H1 (cell line): ENCODE results near the gene SLC22A31. TPM values are rescaled to one million over a fixed set of nuclear protein-coding genes. Genes with fewer than 3 reads are reported as not detected.

Experiments used
- CTCF ChIA-PET: fragments of 300-600 bp; sonication (Branson Sonifier 250); formaldehyde crosslinking; loops from one replicate; lab custom pipeline; 2021; ENCODE audit not compliant: partially characterized antibody; lab: Charles Lee
- POLR2A ChIA-PET: fragments of 300-600 bp; sonication (Branson Sonifier 250); formaldehyde crosslinking; loops from one replicate; lab custom pipeline; 2021; ENCODE audit warnings: inconsistent platforms; ENCODE audit not compliant: partially characterized antibody; lab: Charles Lee
- DNase-seq, 2 experiments: peaks; one replicate each; pipeline versions ENCODE4 v3.0.0 to v3.0.0-alpha.2; 2010 to 2022; ENCODE audit warnings: low spot score in 2 of 2, low read depth in 1 of 2, mixed read lengths in 1 of 2
- FAIRE-seq: peaks from 2 replicates; lab custom pipeline; 2011; peaks lifted over from hg19 to GRCh38; lab: Jason Lieb, UNC
- H2AFZ ChIP-seq: 2 replicates; pipeline ENCODE4 v1.8.1; 2012; ENCODE audit warnings: low read length, inconsistent platforms
- H2AK5ac ChIP-seq: 2 replicates; pipeline ENCODE4 v1.6.1; 2013; ENCODE audit warnings: low read depth, low read length
- H2BK120ac ChIP-seq: replicated peaks from 2 replicates; pipeline ENCODE3; 2013; ENCODE audit warnings: low read depth, low read length, inconsistent platforms
- H2BK12ac ChIP-seq: 2 replicates; pipeline ENCODE4 v1.6.1; 2013; ENCODE audit warnings: low read depth, low read length
- H2BK15ac ChIP-seq: 2 replicates; pipeline ENCODE4 v1.6.1; 2013; ENCODE audit warnings: low read length
- H2BK20ac ChIP-seq: 2 replicates; pipeline ENCODE4 v1.6.1; 2013; ENCODE audit warnings: low read length
- H2BK5ac ChIP-seq: 2 replicates; pipeline ENCODE4 v1.6.1; 2013; ENCODE audit warnings: low read depth, low read length
- H3K14ac ChIP-seq: 2 replicates; pipeline ENCODE4 v1.6.1; 2013; ENCODE audit warnings: inconsistent platforms; ENCODE audit not compliant: insufficient read length
- H3K18ac ChIP-seq: 2 replicates; pipeline ENCODE4 v1.6.1; 2013; ENCODE audit warnings: low read length; ENCODE audit errors: extremely low read depth
- H3K23ac ChIP-seq: 2 replicates; pipeline ENCODE4 v1.6.1; 2013; ENCODE audit warnings: inconsistent platforms; ENCODE audit not compliant: insufficient read length
- H3K23me2 ChIP-seq: 2 replicates; pipeline ENCODE4 v1.6.1; 2013; ENCODE audit warnings: low read depth, low read length
- H3K27ac ChIP-seq: 2 replicates; pipeline ENCODE4 v1.6.1; 2011; ENCODE audit warnings: low read depth, low read length, inconsistent platforms
- H3K27me3 ChIP-seq, 4 experiments: replicated peaks in 1 of 4; 1 replicate in 1 of 4; 2 replicates in 3 of 4; pipeline versions ENCODE4 v1.6.1 to v1.8.1; 2011 to 2013; ENCODE audit warnings: low read length in 3 of 4, mild to moderate bottlenecking in 3 of 4, inconsistent platforms in 2 of 4, mixed read lengths in 2 of 4, moderate library complexity in 1 of 4; ENCODE audit not compliant: control insufficient read depth in 3 of 4, insufficient read depth in 3 of 4; ENCODE audit errors: extremely low read depth in 1 of 4
- H3K36me3 ChIP-seq, 4 experiments: 2 replicates each; pipeline versions ENCODE4 v1.6.1 to v1.8.1; 2011 to 2013; ENCODE audit warnings: mild to moderate bottlenecking in 4 of 4, low read length in 3 of 4, moderate library complexity in 2 of 4, control low read depth in 1 of 4, inconsistent platforms in 1 of 4; ENCODE audit not compliant: insufficient read depth in 4 of 4, control insufficient read depth in 2 of 4
- H3K4ac ChIP-seq: replicated peaks from 2 replicates; pipeline ENCODE3; 2013; ENCODE audit warnings: low read length, low read depth, mixed read lengths, inconsistent platforms; ENCODE audit not compliant: insufficient read length
- H3K4me1 ChIP-seq, 4 experiments: replicated peaks in 1 of 4; 1 replicate in 1 of 4; 2 replicates in 3 of 4; pipeline versions ENCODE4 v1.6.1 to v1.8.1; 2011 to 2013; ENCODE audit warnings: low read length in 3 of 4, inconsistent platforms in 2 of 4, mixed read lengths in 1 of 4; ENCODE audit not compliant: insufficient read depth in 4 of 4, control insufficient read depth in 3 of 4
- H3K4me2 ChIP-seq, 2 experiments: 2 replicates each; pipeline versions ENCODE4 v1.6.1 to v1.8.1; 2011 to 2013; ENCODE audit warnings: low read depth in 2 of 2, low read length in 2 of 2, control low read depth in 1 of 2, inconsistent platforms in 1 of 2, mild to moderate bottlenecking in 1 of 2; ENCODE audit not compliant: insufficient read depth in 1 of 2
- H3K4me3 ChIP-seq, 4 experiments: fragments of 200-600, 300-600 bp in 1 of 4; sonication (generic), shearing (Covaris generic), sonication (Bioruptor Twin) in 1 of 4; 2 replicates each; pipeline versions ENCODE4 v1.5.1 to v1.8.1; 2011 to 2016; ENCODE audit warnings: low read length in 4 of 4, low read depth in 3 of 4, control low read depth in 2 of 4, inconsistent platforms in 2 of 4, mild to moderate bottlenecking in 2 of 4, mixed read lengths in 1 of 4, moderate library complexity in 1 of 4; ENCODE audit not compliant: insufficient read depth in 2 of 4; ENCODE audit errors: extremely low read depth in 1 of 4
- H3K56ac ChIP-seq: replicated peaks from 2 replicates; pipeline ENCODE3; 2013; ENCODE audit warnings: low read depth, mild to moderate bottlenecking, mixed read lengths, low read length, inconsistent platforms; ENCODE audit not compliant: insufficient read length
- H3K79me1 ChIP-seq: 2 replicates; pipeline ENCODE4 v1.6.1; 2013; ENCODE audit warnings: low read depth, low read length, control low read depth
- H3K79me2 ChIP-seq, 2 experiments: 2 replicates each; pipeline versions ENCODE4 v1.6.1 to v1.8.1; 2012 to 2013; ENCODE audit warnings: low read length in 2 of 2, mild to moderate bottlenecking in 2 of 2, inconsistent platforms in 1 of 2; ENCODE audit not compliant: insufficient read depth in 2 of 2, control insufficient read depth in 1 of 2
- H3K9ac ChIP-seq, 4 experiments: replicated peaks in 1 of 4; 1 replicate in 1 of 4; 2 replicates in 3 of 4; pipeline versions ENCODE4 v1.6.1 to v1.8.1; 2011 to 2013; ENCODE audit warnings: low read depth in 3 of 4, low read length in 3 of 4, control low read depth in 2 of 4, mild to moderate bottlenecking in 2 of 4, moderate library complexity in 2 of 4, inconsistent platforms in 1 of 4; ENCODE audit errors: extremely low read depth in 1 of 4
- H3K9me3 ChIP-seq, 2 experiments: 2 replicates each; pipeline versions ENCODE4 v1.6.1 to v1.8.1; 2012 to 2013; ENCODE audit warnings: mild to moderate bottlenecking in 2 of 2, moderate library complexity in 2 of 2, control low read depth in 1 of 2, inconsistent platforms in 1 of 2, low read depth in 1 of 2, low read length in 1 of 2, mixed read lengths in 1 of 2; ENCODE audit not compliant: insufficient read depth in 2 of 2
- H4K20me1 ChIP-seq, 2 experiments: replicated peaks in 1 of 2; 2 replicates each; pipeline versions ENCODE3 to v1.8.1; 2011 to 2013; ENCODE audit warnings: inconsistent platforms in 2 of 2, low read length in 2 of 2, mild to moderate bottlenecking in 1 of 2; ENCODE audit not compliant: insufficient read depth in 2 of 2, control insufficient read depth in 1 of 2
- H4K5ac ChIP-seq: 2 replicates; pipeline ENCODE4 v1.6.1; 2013; ENCODE audit warnings: low read length, low read depth, mixed read lengths, inconsistent platforms; ENCODE audit not compliant: insufficient read length
- H4K8ac ChIP-seq: 2 replicates; pipeline ENCODE4 v1.8.0; 2013; ENCODE audit warnings: mild to moderate bottlenecking, moderate library complexity, low read length, inconsistent platforms; ENCODE audit not compliant: insufficient read depth; ENCODE audit errors: extremely low read depth
- H4K91ac ChIP-seq: replicated peaks from 2 replicates; pipeline ENCODE3; 2013; ENCODE audit warnings: low read length, mixed read lengths, inconsistent platforms; ENCODE audit not compliant: insufficient read length
- BRCA1 ChIP-seq: IDR thresholded peaks from 2 replicates; pipeline ENCODE4 v1.6.1; 2012; ENCODE audit warnings: low read depth, low read length, improper control_type of control experiment
- GTF2F1 ChIP-seq: IDR thresholded peaks from 2 replicates; pipeline ENCODE4 v1.6.1; 2012; ENCODE audit warnings: low read depth, low read length, improper control_type of control experiment, borderline replicate concordance
- KDM4A ChIP-seq: IDR thresholded peaks from one replicate; pipeline ENCODE4 v1.7.1; 2012; ENCODE audit warnings: low read depth, mild to moderate bottlenecking, moderate library complexity, low read length, inconsistent platforms; ENCODE audit not compliant: severe bottlenecking
- TAF1 ChIP-seq: IDR thresholded peaks from 2 replicates; pipeline ENCODE4 v1.6.1; 2011; ENCODE audit warnings: mild to moderate bottlenecking, low read depth, low read length
- ZNF274 ChIP-seq: IDR thresholded peaks from 2 replicates; pipeline ENCODE4 v1.7.0; 2012; ENCODE audit warnings: low read length, borderline replicate concordance; ENCODE audit errors: extremely low read depth
- WGBS, 2 experiments: shearing (Covaris generic) in 1 of 2; methylation state at CpG; one replicate each; pipeline versions ENCODE4 v1.1.6 to v1.1.7; 2013 to 2015; ENCODE audit warnings: low lambda C conversion rate in 2 of 2, mixed read lengths in 2 of 2, inconsistent platforms in 1 of 2, low coverage in 1 of 2, missing lambda C conversion rate in 1 of 2; ENCODE audit not compliant: insufficient replicate concordance in 2 of 2, insufficient coverage in 1 of 2, insufficient read length in 1 of 2; ENCODE audit errors: extremely low coverage in 1 of 2, missing lambda C conversion rate in 1 of 2; 5-methylcytosine and 5-hydroxymethylcytosine counted together
- polyA plus RNA-seq, 7 experiments: library from polyadenylated mRNA; depleted of rRNA in 3 of 7; stranded (reverse) in 5 of 7; unstranded in 2 of 7; fragments of >200 nt in 5 of 7; fragments of 200-250 nt in 2 of 7; gene quantifications; 1 replicate in 5 of 7; 2 replicates in 1 of 7; 4 replicates in 1 of 7; pipeline versions ENCODE4 v1.2.1 to v1.2.3, GENCODE V29; 2011 to 2013; ENCODE audit warnings: missing spikeins in 2 of 7, mixed read lengths in 2 of 7
- total RNA-seq: library from RNA; stranded (reverse); fragmentation: NEBNext Ultra II Directional; extraction: Animal tissue kit (Norgen Biotek cat#: 25700); gene quantifications from 2 replicates; pipeline ENCODE4 v1.2.1, GENCODE V29; 2021

SLC22A31 gene
- total and polyA plus RNA-seq, 2 of the 8 experiments (the other 6 are each of a cell fraction or from before 2014, with no cell fraction given) = 7.7 to 10.6 TPM

GRCh38 chr16:89197033-89197632 lies 3.2 kb downstream of the SLC22A31 start:
- Histone ChIP-seq H4K5ac (no peak overlapping the region), H2AFZ (no peak overlapping the region), H3K23me2 (peaks cover 13% of the 10 kb centered on the region; the same call in 1 of the 2 replicates), H2BK5ac (no peak overlapping the region), H3K4ac (no peak overlapping the region), H3K36me3 (no peaks in the 10 kb centered on the region), H2BK120ac (no peak overlapping the region), H2AK5ac (no peak overlapping the region), H3K79me2 (no peaks in the 10 kb centered on the region), H2BK20ac (no peak overlapping the region), H3K79me1 (no peaks in the 10 kb centered on the region), H3K18ac (no peak overlapping the region), H4K8ac (no peak overlapping the region), H3K27me3 (peaks cover 4 to 20% (median 14%) of the 10 kb centered on the region in 4 experiments; a peak in 6 of 7 replicates), H3K9me3 (no peaks in the 10 kb centered on the region), H3K23ac (no peak overlapping the region), H2BK15ac (no peak overlapping the region), H4K20me1 (peaks cover 2 to 3% of the 10 kb centered on the region in 2 experiments), H3K4me2 (no peak overlapping the region), H3K14ac (no peak overlapping the region), H2BK12ac (no peak overlapping the region), H3K4me3 (no peak overlapping the region), H3K4me1 (peaks cover 0 to 12% (median 8%) of the 10 kb centered on the region in 4 experiments; a peak in 5 of 7 replicates), H3K9ac (no peak overlapping the region), H3K27ac (no peak overlapping the region), H3K56ac (no peak overlapping the region), H4K91ac (no peak overlapping the region)
- TF ChIP-seq TAF1 (no peak), KDM4A (no peak), BRCA1 (no peak), GTF2F1 (no peak), ZNF274 (no peak)
- ChIA-PET POLR2A (interaction anchor here (1.1 kb wide), 1 partner anchor 17 kb away, joined by 4 read pairs; no protein-coding TSS in a partner anchor), CTCF (interaction anchor here (0.7 to 1.9 kb wide), 3 partner anchors 26 to 460 kb away, joined by 3 to 6 read pairs (median 4); no protein-coding TSS in a partner anchor)
- no peak for FAIRE-seq
- WGBS, 2 experiments = 80% methylated on average over 11 of the region's 13 CpGs; no CpG with 5 or more reads in 1 of the 2 experiments
- no peak for DNase-seq
